GM13977 (cell line): ENCODE results near the gene YWHAQ.

Experiments used
- DNase-seq: peaks from one replicate; pipeline ENCODE4 v3.0.0; 2012; ENCODE audit warnings: low spot score
- CTCF ChIP-seq: IDR thresholded peaks from 2 replicates; pipeline ENCODE4 v1.5.1; 2012; ENCODE audit warnings: mild to moderate bottlenecking, control low read depth; ENCODE audit not compliant: insufficient read depth; ENCODE audit errors: extremely low read depth, missing control alignments
- in situ Hi-C: fragments of 300-500 bp; cut with MboI; formaldehyde crosslinking; loops from one replicate; pipeline ENCODE4 v1.12.0; 2022; ENCODE audit warnings: low sequenced_read_pairs, low pct_unique_long_range_greater_than_20kb, mixed read lengths, inconsistent platforms; ENCODE audit not compliant: unreplicated experiment

The YWHAQ gene

GRCh38 chr2:9644603-9645002 lies 13.8 kb upstream of the YWHAQ start:
- no peak for TF ChIP-seq CTCF
- no peak for DNase-seq
- in situ Hi-C loops: no loop called here

- DNase-seq: no peak
- in situ Hi-C loops: no loop called here
- no peak for TF ChIP-seq CTCF
Observed at GRCh38 chr2:9644021-9644420, 13.2 kb upstream of the YWHAQ start.

GRCh38 chr2:9641641-9642040 lies 10.8 kb upstream of the YWHAQ start:
- in situ Hi-C loops: no loop called here
- DNase-seq: no peak
- TF ChIP-seq CTCF: no peak

GRCh38 chr2:9640403-9641104 lies 9.8 kb upstream of the YWHAQ start:
- in situ Hi-C loops: no loop called here
- TF ChIP-seq CTCF: no peak
- DNase-seq: no peak

- in situ Hi-C loops: no loop called here
Observed at GRCh38 chr2:9639740-9640343, 9.0 kb upstream of the YWHAQ start.

GRCh38 chr2:9639000-9639602 lies 8.3 kb upstream of the YWHAQ start:
- DNase-seq: no peak
- in situ Hi-C loops: no loop called here
- no peak for TF ChIP-seq CTCF

More at GRCh38 chr2:9639740-9640343, 9.0 kb upstream of the YWHAQ start:
- DNase-seq: no peak
- TF ChIP-seq CTCF: no peak
